22Rv1 (cell line): ENCODE results near the gene DCLK2.

Experiments
- CTCF ChIP-seq: fragments of 450-650 bp; IDR thresholded peaks from 2 replicates; pipeline ENCODE4 v1.5.1; 2017; ENCODE audit warnings: mild to moderate bottlenecking
- ZFX ChIP-seq: fragments of 450-650 bp; IDR thresholded peaks from 2 replicates; pipeline ENCODE4 v1.6.1; 2017; ENCODE audit warnings: antibody characterized with exemption, borderline replicate concordance

GRCh38 chr4:150149381-150149780 lies 71.1 kb downstream of the DCLK2 start:
- TF ChIP-seq CTCF (no peak), ZFX (no peak)
